ENCODE results near the gene ING5. TPM values are rescaled to one million over a fixed set of nuclear protein-coding genes. Genes with fewer than 3 reads are reported as not detected.
A peak's percentile ranks its signal among the peaks of the same experiment; 100 is the strongest.
"Not testable (repeated sequence)": the region's sequence is repeated elsewhere in the genome, so short reads cannot be mapped to it uniquely, and the experiment has no call there.

Gene ING5
- total RNA-seq, 6 experiments from 2014 or later = 18.7 to 20.0 (median 19.5) TPM

DNA sequence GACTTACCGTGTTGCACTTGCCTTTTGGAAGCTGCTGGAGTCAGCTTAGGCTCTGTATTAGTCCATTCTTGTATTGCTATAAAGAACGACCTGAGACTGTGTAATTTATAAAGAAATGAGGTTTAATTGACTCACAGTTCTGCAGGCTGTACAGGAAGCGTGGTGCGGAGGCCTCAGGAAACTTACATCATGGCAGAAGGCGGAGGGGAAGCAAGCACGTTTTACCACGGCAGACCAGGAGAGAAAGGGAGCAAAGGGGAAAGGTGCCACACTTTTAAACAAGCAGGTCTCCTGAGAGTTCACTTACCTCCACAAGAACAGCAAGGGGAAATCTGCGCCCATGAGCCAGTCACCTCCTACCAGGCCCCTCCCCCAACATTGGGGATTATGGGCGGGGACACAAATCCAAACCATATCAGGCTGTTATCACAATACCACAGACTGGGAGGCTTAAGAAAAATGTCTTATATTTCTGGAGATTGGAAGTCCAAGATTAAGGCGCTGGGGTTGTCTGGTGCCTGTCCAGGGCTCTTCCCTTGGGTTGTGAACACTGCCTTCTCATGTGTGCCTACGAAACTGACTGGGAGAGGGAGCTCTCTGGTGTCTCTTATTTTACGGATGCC is 28.9 kb downstream of the ING5 start:
- Mint-ChIP-seq H3K27me3 (ENCODE audit: insufficient read depth) (no peaks in the 10 kb centered on the region; the same call in 1 of the 2 replicates), H3K36me3 (ENCODE audit: low read depth) (no peaks in the 10 kb centered on the region), H3K9me3 (no peaks in the 10 kb centered on the region), H3K4me3 (no peak overlapping the region), H3K27ac (no peak overlapping the region), H3K4me1 (ENCODE audit: low read depth) (no peaks in the 10 kb centered on the region)
- DNase-seq = no peak
- TF ChIP-seq CTCF (IDR thresholded peaks at IDR 0.05) = no peak

DNA sequence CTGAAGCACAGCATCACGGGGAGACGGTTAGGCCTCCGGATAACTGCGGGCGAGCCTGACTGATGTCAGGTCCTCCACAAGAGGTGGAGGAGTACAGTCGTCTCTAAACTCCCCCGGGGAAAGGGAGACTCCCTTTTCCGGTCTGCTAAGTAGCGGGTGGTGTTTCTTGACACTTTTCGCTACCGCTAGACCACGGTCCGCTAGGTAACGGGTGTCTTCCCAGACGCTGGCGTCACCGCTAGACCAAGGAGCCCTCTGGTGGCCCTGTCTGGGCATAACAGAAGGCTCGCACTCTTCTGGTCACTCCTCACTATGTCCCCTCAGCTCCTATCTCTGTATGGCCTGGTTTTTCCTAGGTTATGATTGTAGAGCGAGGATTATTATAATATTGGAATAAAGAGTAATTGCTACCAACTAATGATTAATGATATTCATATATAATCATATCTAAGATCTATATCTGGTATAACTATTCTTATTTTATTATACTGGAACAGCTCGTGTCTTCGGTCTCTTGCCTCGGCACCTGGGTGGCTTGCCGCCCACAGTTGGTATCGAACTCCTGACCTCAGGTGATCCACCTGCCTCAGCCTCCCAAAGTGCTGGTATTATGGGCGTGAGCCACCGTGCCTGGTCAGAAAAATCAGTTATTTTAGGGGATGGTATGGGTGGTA is 30.8 kb downstream of the ING5 start:
- not testable (repeated sequence) for H3K9me3 Mint-ChIP-seq, H3K4me3 Mint-ChIP-seq

GRCh38 chr2:241733391-241734207 is 31.8 kb downstream of the ING5 start:
- Mint-ChIP-seq H3K27ac (no peak overlapping the region), H3K4me1 (ENCODE audit: low read depth) (peaks cover 8% of the 10 kb centered on the region), H3K36me3 (ENCODE audit: low read depth) (peaks cover 4% of the 10 kb centered on the region; the same call in 1 of the 2 replicates), H3K9me3 (no peaks in the 10 kb centered on the region), H3K27me3 (ENCODE audit: insufficient read depth) (no peaks in the 10 kb centered on the region; the same call in 1 of the 2 replicates), H3K4me3 (peak overlapping the region; percentile 24; the same call in 1 of the 2 replicates)
- no peak for DNase-seq
- no peak for TF ChIP-seq CTCF (IDR thresholded peaks at IDR 0.05)

More for the DNA sequence above, 30.8 kb downstream of the ING5 start:
- TF ChIP-seq CTCF (IDR thresholded peaks at IDR 0.05) = peak; percentile 71
- peak; percentile 16 for DNase-seq
- not testable (repeated sequence) for H3K27me3 Mint-ChIP-seq (ENCODE audit: insufficient read depth); H3K36me3 Mint-ChIP-seq (ENCODE audit: low read depth); H3K27ac Mint-ChIP-seq; H3K4me1 Mint-ChIP-seq (ENCODE audit: low read depth)

GRCh38 chr2:241734208-241734466 is 32.3 kb downstream of the ING5 start:
- DNase-seq = no peak
- peaks cover 13% of the 10 kb centered on the region for H3K4me1 Mint-ChIP-seq (ENCODE audit: low read depth)
- no peak overlapping the region for H3K4me3 Mint-ChIP-seq
- peaks cover 4% of the 10 kb centered on the region; the same call in 1 of the 2 replicates for H3K36me3 Mint-ChIP-seq (ENCODE audit: low read depth)
- TF ChIP-seq CTCF (IDR thresholded peaks at IDR 0.05) = peak; percentile 53
- no peaks in the 10 kb centered on the region; the same call in 1 of the 2 replicates for H3K27me3 Mint-ChIP-seq (ENCODE audit: insufficient read depth)
- no peaks in the 10 kb centered on the region for H3K9me3 Mint-ChIP-seq
- H3K27ac Mint-ChIP-seq = no peak overlapping the region

- Mint-ChIP-seq H3K9me3 (no peaks in the 10 kb centered on the region), H3K36me3 (ENCODE audit: low read depth) (peaks cover 4% of the 10 kb centered on the region; the same call in 1 of the 2 replicates), H3K4me3 (peak within 1 kb of the TSS; percentile 83), H3K27me3 (ENCODE audit: insufficient read depth) (no peaks in the 10 kb centered on the region; the same call in 1 of the 2 replicates), H3K27ac (0 out of 2 replicates have a peak within 1 kb of the TSS, but pooled peaks have one; percentile 13), H3K4me1 (ENCODE audit: low read depth) (peaks cover 18% of the 10 kb centered on the region)
- no peak for TF ChIP-seq CTCF (IDR thresholded peaks at IDR 0.05)
- peak; percentile 69 for DNase-seq
Measured at GRCh38 chr2:241734467-241735208, 32.8 kb downstream of the ING5 start, which contains the start of gene D2HGDH. Gene D2HGDH, plus strand, starts transcription at chr2:241734630. Its CDS starts 595 bp downstream, at chr2:241735225.
